Measurements from ENCODE around the gene GEMIN2.

GEMIN2 gene

GRCh38 chr14:39174560-39175444, 60.7 kb downstream of the GEMIN2 start, which contains the start of gene PNN:
Gene PNN (plus strand): TSS chr14:39175254. CDS start chr14:39175280, 26 bp downstream.
- Histone ChIP-seq H3K4me3 (ENCODE audit: low read depth, low read length) (peak within 1 kb of the TSS; percentile 99), H3K27ac (peak within 1 kb of the TSS; percentile 96), H3K36me3 (peaks cover 47% of the 10 kb centered on the region), H3K9me3 (ENCODE audit: severe bottlenecking) (no peaks in the 10 kb centered on the region), H3K27me3 (ENCODE audit: insufficient read depth, low read depth, severe bottlenecking) (no peaks in the 10 kb centered on the region)
- peak; percentile 97 for DNase-seq
- TF ChIP-seq CTCF (IDR thresholded peaks at IDR 0.05; ENCODE audit: low read depth, low read length), result no peak

GRCh38 chr14:39175445-39176262, 61.5 kb downstream of the GEMIN2 start:
- peaks cover 56% of the 10 kb centered on the region for H3K36me3 ChIP-seq
- DNase-seq, result peak; percentile 47
- H3K27me3 ChIP-seq (ENCODE audit: insufficient read depth, low read depth, severe bottlenecking), result no peaks in the 10 kb centered on the region
- H3K27ac ChIP-seq, result peak overlapping the region; percentile 96
- TF ChIP-seq CTCF (IDR thresholded peaks at IDR 0.05; ENCODE audit: low read depth, low read length), result no peak
- peak overlapping the region; percentile 99 for H3K4me3 ChIP-seq (ENCODE audit: low read depth, low read length)
- H3K9me3 ChIP-seq (ENCODE audit: severe bottlenecking), result no peaks in the 10 kb centered on the region

GRCh38 chr14:39176263-39177167, 62.4 kb downstream of the GEMIN2 start:
- Histone ChIP-seq H3K4me3 (ENCODE audit: low read depth, low read length) (peak overlapping the region; percentile 99), H3K27me3 (ENCODE audit: insufficient read depth, low read depth, severe bottlenecking) (no peaks in the 10 kb centered on the region), H3K36me3 (peaks cover 65% of the 10 kb centered on the region), H3K27ac (peak overlapping the region; percentile 96), H3K9me3 (ENCODE audit: severe bottlenecking) (no peaks in the 10 kb centered on the region)
- no peak for TF ChIP-seq CTCF (IDR thresholded peaks at IDR 0.05; ENCODE audit: low read depth, low read length)
- no peak for DNase-seq

GRCh38 chr14:39177168-39177545, 63.0 kb downstream of the GEMIN2 start:
- Histone ChIP-seq H3K27me3 (ENCODE audit: insufficient read depth, low read depth, severe bottlenecking) (no peaks in the 10 kb centered on the region), H3K4me3 (ENCODE audit: low read depth, low read length) (no peak overlapping the region)

More at GRCh38 chr14:39177168-39177545, 63.0 kb downstream of the GEMIN2 start:
- Histone ChIP-seq H3K9me3 (ENCODE audit: severe bottlenecking) (no peaks in the 10 kb centered on the region), H3K27ac (no peak overlapping the region), H3K36me3 (peaks cover 71% of the 10 kb centered on the region)
- DNase-seq, result no peak
- no peak for TF ChIP-seq CTCF (IDR thresholded peaks at IDR 0.05; ENCODE audit: low read depth, low read length)
